Testis (tissue), 2 donors: ENCODE measurements around the gene CD109.

Experiments
- POLR2A ChIP-seq: fragments of 450-650 bp; IDR thresholded peaks from one replicate; pipeline ENCODE4 v1.6.1; 2017; ENCODE audit warnings: antibody characterized with exemption, mild to moderate bottlenecking, moderate library complexity
- TF ChIP-seq, protein P1 (sequence below), 3 experiments: fragments of 450-650 bp in 2 of 3; fragments of 200-600 bp in 1 of 3; sonication (generic) in 1 of 3; IDR thresholded peaks; one replicate each; pipeline ENCODE4 v1.5.1; 2016 to 2019; ENCODE audit warnings: antibody characterized with exemption in 3 of 3, mild to moderate bottlenecking in 2 of 3, moderate library complexity in 1 of 3

DNA sequence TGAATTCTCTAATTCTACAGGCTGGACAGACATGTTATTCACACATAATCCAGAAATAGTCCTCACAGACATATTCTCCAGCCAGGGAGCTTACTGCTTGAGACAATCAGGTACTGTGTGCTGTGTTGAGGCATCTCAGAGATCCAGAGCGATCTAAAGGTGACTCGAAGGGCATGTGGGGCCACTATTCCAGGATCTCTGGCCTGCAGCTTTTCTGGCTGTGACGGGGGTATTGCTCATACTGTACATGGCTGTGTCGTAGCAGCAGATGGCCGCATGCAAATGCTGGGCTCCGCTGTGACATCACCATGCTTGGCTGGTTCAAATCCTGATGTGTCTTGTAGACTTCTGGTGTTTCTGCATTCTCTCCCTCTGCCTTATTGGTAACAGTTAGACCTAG, 37.8 kb downstream of the CD109 start:
- no peak for TF ChIP-seq POLR2A
- TF ChIP-seq, protein P1, sequence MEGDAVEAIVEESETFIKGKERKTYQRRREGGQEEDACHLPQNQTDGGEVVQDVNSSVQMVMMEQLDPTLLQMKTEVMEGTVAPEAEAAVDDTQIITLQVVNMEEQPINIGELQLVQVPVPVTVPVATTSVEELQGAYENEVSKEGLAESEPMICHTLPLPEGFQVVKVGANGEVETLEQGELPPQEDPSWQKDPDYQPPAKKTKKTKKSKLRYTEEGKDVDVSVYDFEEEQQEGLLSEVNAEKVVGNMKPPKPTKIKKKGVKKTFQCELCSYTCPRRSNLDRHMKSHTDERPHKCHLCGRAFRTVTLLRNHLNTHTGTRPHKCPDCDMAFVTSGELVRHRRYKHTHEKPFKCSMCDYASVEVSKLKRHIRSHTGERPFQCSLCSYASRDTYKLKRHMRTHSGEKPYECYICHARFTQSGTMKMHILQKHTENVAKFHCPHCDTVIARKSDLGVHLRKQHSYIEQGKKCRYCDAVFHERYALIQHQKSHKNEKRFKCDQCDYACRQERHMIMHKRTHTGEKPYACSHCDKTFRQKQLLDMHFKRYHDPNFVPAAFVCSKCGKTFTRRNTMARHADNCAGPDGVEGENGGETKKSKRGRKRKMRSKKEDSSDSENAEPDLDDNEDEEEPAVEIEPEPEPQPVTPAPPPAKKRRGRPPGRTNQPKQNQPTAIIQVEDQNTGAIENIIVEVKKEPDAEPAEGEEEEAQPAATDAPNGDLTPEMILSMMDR (IDR thresholded peaks at IDR 0.05): no peak
